OCI-LY1 (cell line): Measurements from ENCODE around the gene B3GNT5.

Source experiments
- CTCF ChIP-seq: fragments of 200-600 bp; sonication (generic), shearing (Covaris generic); IDR thresholded peaks from 2 replicates; pipeline ENCODE4 v1.5.1; 2017; ENCODE audit warnings: mild to moderate bottlenecking, antibody characterized with exemption, low read length, moderate library complexity, mixed read lengths
- EZH2 ChIP-seq: fragments of 200-600 bp; sonication (generic), shearing (Covaris generic); IDR thresholded peaks from 2 replicates; pipeline ENCODE4 v1.8.0; 2017; ENCODE audit warnings: borderline replicate concordance, mixed run types, mild to moderate bottlenecking, antibody characterized with exemption, low read length, moderate library complexity, mixed read lengths

GRCh38 chr3:183272142-183272541 lies 19.1 kb downstream of the B3GNT5 start:
- no peak for TF ChIP-seq CTCF
- TF ChIP-seq EZH2 = no peak
